Kidney tubule cell (primary cell): ENCODE data around the gene FLT3.
"Not testable (repeated sequence)": the region's sequence is repeated elsewhere in the genome, so short reads cannot be mapped to it uniquely, and the experiment has no call there.

Experiments used
- DNase-seq: peaks from one replicate; pipeline ENCODE4 v3.0.0-alpha.2; 2018; ENCODE audit warnings: low spot score

The FLT3 gene

DNA sequence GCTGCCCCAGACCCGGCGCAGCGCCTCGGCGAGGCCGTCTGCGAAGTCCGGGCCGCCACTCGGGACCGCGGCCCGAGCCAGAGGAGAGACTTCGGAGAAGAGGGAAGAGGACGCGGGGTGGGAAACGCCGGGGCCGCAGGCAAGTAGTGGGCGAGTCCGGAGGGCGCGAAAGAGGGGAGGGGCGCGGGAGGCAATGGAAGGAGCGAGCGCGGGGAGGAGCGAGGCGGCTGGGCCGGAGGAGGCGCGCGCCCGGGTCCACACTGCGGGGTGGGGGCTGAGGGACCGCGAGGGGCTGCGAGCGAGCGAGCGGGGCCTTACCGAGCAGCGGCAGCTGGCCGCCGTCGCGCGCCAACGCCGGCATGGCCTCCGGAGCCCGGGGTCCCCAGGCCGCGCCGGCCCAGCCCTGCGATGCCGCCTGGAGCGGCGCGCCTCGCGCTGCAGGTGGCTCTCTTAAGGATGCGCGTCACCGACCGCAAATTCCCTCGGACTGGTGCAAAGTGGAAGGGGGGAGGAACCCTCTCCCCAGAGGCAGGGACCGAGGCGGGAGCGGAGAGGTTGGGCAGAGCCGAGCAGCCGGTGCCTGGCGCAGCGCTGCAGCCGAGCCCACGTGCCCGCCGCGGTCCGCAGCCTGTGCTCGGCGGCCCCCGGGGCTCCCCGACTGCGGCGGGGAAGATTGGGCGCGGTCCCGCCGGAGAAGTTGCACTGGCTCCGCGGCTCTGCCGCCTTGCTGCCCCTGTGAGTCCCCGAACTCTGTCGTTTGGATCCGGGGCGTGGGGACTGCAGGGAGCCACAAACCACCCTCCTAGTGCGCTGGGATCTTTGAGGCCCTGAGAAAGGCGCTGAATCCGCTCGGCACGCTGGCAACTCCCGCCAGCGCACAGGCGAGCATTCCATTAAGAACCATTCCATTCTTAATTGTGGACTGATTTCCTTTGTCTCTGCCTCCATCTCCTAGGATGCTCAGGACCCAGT lies at the start of gene FLT3:
FLT3 (minus strand) TSS at position 427 of the 972 bp plus-strand sequence; CDS start at position 361, 66 bp downstream.
- DNase-seq, result peak; percentile 83

- DNase-seq, result no peak
These were observed 47.1 kb upstream of the FLT3 start for GRCh38 chr13:28147495-28147894.

- no peak for DNase-seq
These were observed 44.7 kb upstream of the FLT3 start for GRCh38 chr13:28145049-28145448.

DNA sequence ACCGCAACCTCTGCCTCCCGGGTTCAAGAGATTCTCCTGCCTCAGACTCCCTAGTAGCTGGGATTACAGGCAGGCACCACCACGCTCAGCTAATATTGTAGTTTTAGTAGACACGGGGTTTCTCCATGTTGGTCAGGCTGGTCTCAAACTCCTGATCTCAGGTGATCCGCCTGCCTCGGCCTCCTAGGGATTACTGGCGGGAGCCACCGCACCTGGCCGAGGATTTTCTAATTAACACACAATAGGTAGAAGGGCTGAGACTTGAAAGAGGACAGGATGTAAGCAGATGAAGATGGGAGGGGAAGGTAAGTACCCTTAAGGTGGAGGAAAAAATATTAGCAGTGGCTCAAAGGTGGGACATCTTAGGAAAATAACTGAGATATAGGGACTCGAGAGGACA lies 41.2 kb upstream of the FLT3 start:
- not testable (repeated sequence) for DNase-seq

DNA sequence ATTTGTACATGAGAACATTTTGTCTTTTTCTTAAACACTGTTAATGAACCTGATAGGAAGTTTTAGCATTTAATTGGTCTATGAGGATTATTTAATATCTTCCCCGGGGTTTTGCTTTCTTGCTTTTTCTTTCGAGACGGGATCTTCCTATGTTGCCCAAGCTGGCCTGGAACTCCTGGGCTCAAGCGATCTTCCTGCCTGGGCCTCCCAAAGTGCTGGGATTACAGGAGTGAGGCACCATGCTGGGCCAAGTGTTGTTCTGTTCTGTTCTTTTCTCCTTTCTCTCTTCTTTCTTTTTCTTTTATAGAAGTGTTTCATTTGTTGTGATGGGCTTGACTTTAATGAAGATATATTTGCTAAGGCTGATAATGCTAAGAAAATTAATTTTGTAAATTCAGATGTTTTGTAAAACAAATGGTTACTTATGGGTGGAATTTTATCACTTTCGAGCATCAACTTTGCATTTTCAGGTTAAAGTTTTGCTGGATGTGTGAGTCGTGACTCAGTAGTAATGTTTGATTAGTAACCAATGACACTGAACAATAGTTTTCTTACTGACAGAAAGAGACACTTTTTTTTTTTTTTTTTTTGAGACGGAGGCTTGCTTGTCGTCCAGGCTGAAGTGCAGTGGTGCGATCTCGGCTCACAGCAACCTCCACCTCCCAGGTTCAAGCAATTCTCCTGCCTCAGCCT lies 40.2 kb upstream of the FLT3 start:
- DNase-seq, result peak; percentile 84

GRCh38 chr13:28138756-28139470 lies 38.5 kb upstream of the FLT3 start:
- peak; percentile 91 for DNase-seq

DNA sequence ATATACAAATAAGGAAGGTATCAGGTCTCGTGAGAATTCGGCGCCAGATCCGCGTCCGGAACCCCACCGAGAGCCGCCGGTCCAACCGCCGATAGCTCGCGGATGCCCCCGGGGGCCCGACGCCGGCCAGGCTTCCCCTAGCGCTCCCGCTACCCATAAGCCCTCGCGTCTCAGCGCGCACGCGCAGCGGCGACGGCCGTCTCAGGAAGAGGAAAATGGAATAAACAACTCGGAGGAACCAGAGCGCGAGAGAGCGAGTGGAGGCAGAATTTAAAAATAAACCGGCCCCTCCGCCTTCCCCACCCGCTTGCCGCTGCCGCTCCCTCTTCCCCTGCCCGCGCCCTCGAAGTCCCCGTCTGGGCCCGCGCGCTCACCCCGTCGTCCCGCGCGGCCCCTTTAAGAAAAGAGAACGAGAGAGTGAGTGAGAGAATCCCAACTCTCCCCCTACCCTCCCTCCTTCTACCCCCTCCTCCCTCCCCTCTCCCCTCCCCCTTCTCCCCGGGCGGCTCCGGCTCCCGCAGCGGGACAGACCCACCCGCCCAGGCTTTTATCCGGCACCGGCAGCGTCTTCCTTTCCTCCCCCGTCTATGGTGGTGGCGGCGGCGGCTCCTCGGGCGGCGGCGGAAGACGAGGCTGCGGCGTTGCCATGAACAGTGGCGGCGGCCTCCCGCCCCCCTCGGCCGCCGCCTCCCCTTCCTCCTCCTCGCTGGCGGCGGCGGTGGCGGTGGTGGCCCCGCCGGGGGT lies 37.8 kb upstream of the FLT3 start, which contains the start of gene PAN3:
PAN3 (plus strand) TSS at position 534 of the 744 bp plus-strand sequence; CDS start at position 647, 113 bp downstream.
- DNase-seq, result peak; percentile 92

GRCh38 chr13:28137596-28137995 lies 37.2 kb upstream of the FLT3 start:
- DNase-seq, result no peak

- DNase-seq, result peak; percentile 17
These were observed 36.5 kb upstream of the FLT3 start for GRCh38 chr13:28136916-28137315.

- DNase-seq, result no peak
These were observed 31.3 kb upstream of the FLT3 start for GRCh38 chr13:28131646-28132045.

- DNase-seq, result no peak
These were observed 29.7 kb upstream of the FLT3 start for GRCh38 chr13:28129911-28130693.

GRCh38 chr13:28128926-28129325 lies 28.6 kb upstream of the FLT3 start:
- no peak for DNase-seq

- DNase-seq, result no peak
These were observed 27.7 kb upstream of the FLT3 start for GRCh38 chr13:28128030-28128429.

GRCh38 chr13:28121224-28121623 lies 20.8 kb upstream of the FLT3 start:
- no peak for DNase-seq

GRCh38 chr13:28120317-28120716 lies 19.9 kb upstream of the FLT3 start:
- no peak for DNase-seq

DNA sequence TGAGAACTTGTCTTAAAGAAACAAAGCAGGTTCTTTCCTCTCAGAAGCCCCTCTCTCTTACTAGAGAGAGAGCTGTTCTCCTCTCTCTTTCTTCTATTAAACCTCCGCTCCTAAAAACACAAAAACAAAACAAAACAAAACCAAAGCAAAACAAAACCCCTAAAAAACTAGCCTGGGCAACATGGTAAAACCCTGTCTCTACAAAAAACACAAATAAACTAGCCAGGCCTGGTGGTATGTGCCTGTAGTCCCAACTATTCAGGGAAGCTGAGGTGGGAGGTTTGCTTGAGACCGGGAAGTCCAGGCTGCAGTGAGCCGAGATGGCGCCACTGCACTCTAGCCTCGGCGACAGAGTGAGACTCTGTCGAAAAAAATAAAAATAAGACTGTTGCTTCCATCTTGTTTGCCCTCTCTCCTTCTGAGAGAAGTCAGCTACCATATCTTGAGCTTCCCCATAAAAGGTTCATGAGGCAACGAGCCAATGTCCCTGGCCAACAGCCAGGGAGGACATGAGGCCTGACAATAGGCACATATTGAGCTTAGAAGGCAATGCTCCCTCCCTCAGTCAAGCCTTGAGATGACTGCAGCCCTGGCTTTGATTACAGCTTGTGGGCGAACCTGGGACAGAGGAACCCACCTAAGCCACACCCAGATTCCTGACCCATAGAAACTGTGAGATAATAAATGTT lies 17.5 kb upstream of the FLT3 start:
- DNase-seq, result no peak

DNA sequence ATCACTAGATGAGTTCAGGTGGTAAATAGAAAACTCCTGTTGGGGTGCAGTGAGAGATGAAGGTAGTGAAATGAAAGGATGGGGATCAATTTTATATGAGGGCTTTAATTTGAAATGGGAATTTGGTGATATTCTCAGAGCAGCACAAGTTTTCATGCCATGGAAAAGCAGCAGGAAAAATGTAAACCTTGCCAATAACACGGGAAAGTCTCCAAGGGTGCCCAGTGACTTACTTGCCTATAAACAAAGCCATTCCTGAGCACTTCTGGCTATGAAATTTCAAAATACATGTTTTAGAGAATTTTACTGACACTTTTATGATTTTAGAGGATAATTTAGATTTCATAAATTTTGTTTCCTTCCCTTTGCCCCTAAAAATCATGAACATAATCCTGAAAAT lies 16.4 kb upstream of the FLT3 start:
- DNase-seq, result no peak

GRCh38 chr13:28110414-28110813 lies 10.0 kb upstream of the FLT3 start:
- peak; percentile 87 for DNase-seq

DNA sequence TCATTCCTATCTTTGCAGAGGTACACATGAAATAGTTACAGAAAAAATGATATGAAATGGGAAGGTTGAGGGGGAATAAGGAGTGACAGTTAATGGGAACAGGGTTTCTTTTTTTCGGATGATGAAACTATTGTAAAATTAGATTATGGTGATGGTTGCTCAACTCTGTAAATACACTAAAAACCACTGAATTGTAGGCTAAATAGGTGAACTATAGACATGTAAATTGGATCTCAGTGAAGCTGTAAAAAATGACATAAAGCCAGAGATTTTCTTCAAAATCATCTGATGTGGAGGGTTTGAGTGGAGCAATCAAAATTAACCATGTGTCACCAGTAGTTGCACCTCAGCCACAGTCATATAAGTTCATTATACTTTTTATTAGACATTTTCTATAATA lies 6.6 kb upstream of the FLT3 start:
- DNase-seq, result no peak

- not testable (repeated sequence) for DNase-seq
These were observed 1.5 kb upstream of the FLT3 start for GRCh38 chr13:28101886-28102285.
